Spleen (tissue), 11 donors: ENCODE results near the gene UCK2. TPM values are rescaled to one million over a fixed set of nuclear protein-coding genes. Genes with fewer than 3 reads are reported as not detected.

Experiments
- DNase-seq: peaks from one replicate; pipeline ENCODE4 v3.0.0-alpha.2; 2020
- H3K27ac ChIP-seq, 8 donors: fragments of 200-600 bp; sonication (generic) in 7 of 8; 1 replicate in 4 of 8; 2 replicates in 4 of 8; pipeline versions ENCODE4 v1.5.0 to v1.8.0; 2016 to 2021; ENCODE audit warnings: inconsistent platforms in 4 of 8, mild to moderate bottlenecking in 4 of 8, moderate library complexity in 1 of 8
- H3K27me3 ChIP-seq, 7 donors: fragments of 200-600 bp; sonication (generic) in 6 of 7; replicated peaks in 1 of 7; 1 replicate in 4 of 7; 2 replicates in 3 of 7; pipeline versions ENCODE4 v1.5.0 to v1.8.0; 2016 to 2021; ENCODE audit warnings: inconsistent platforms in 3 of 7, mild to moderate bottlenecking in 1 of 7
- H3K36me3 ChIP-seq, 6 donors: fragments of 200-600 bp; sonication (generic) in 5 of 6; 1 replicate in 4 of 6; 2 replicates in 2 of 6; pipeline versions ENCODE4 v1.5.0 to v1.8.0; 2016 to 2021; ENCODE audit warnings: inconsistent platforms in 2 of 6
- H3K4me1 ChIP-seq, 6 donors: fragments of 200-600 bp; sonication (generic) in 5 of 6; 1 replicate in 3 of 6; 2 replicates in 3 of 6; pipeline versions ENCODE4 v1.5.0 to v1.8.0; 2016 to 2021; ENCODE audit warnings: inconsistent platforms in 3 of 6
- H3K4me3 ChIP-seq, 8 donors: fragments of 200-600 bp; sonication (generic) in 7 of 8; 1 replicate in 4 of 8; 2 replicates in 4 of 8; pipeline versions ENCODE4 v1.5.0 to v1.8.0; 2016 to 2021; ENCODE audit warnings: inconsistent platforms in 4 of 8, mild to moderate bottlenecking in 4 of 8, moderate library complexity in 2 of 8
- H3K9me3 ChIP-seq, 8 donors: fragments of 200-600 bp; sonication (generic) in 7 of 8; 1 replicate in 4 of 8; 2 replicates in 4 of 8; pipeline versions ENCODE4 v1.5.0 to v1.8.0; 2016 to 2021; ENCODE audit warnings: inconsistent platforms in 4 of 8
- POLR2A ChIP-seq, 3 donors: fragments of 450-650 bp; IDR thresholded peaks; one replicate each; pipeline ENCODE4 v1.5.1; 2017; ENCODE audit warnings: antibody characterized with exemption in 3 of 3, mild to moderate bottlenecking in 1 of 3
- POLR2AphosphoS5 ChIP-seq, 3 donors: sonication (generic); formaldehyde crosslinking; IDR thresholded peaks; one replicate each; pipeline ENCODE4 v1.5.1; 2017; ENCODE audit warnings: antibody characterized with exemption in 3 of 3
- WGBS, 5 donors: extraction: QIAGEN DNeasy Blood & Tissue Kit in 3 of 5; methylation state at CpG; one replicate each; pipeline versions ENCODE4 v1.1.5 to v1.1.7; 2013 to 2018; 5-methylcytosine and 5-hydroxymethylcytosine counted together
- intact Hi-C: fragments of 100-400 bp; cut with DNase I; formaldehyde crosslinking; loops from one replicate; pipeline ENCODE4 v1.15.0; 2023; ENCODE audit warnings: low total_unique reads
- polyA plus RNA-seq, 3 donors: library from polyadenylated mRNA; stranded (reverse); fragments of 200-250 nt; gene quantifications; one replicate each; pipeline ENCODE4 v1.2.1, GENCODE V29; 2013
- total RNA-seq, 7 donors: library from RNA; depleted of rRNA in 3 of 7; stranded (reverse); fragments of >200 nt in 3 of 7; fragmentation: NEBNext Ultra II Directional in 4 of 7; extraction: Animal tissue kit (Norgen Biotek cat#: 25700) in 4 of 7; gene quantifications; one replicate each; pipeline versions ENCODE4 v1.1.0 to v1.2.1, GENCODE V29; 2016 to 2021
- TF ChIP-seq, protein P1 (sequence below), 11 experiments: fragments of 200-600 bp in 7 of 11; fragments of 450-650 bp in 4 of 11; sonication (generic) in 4 of 11; IDR thresholded peaks in 8 of 11; conservative IDR thresholded peaks in 3 of 11; 1 replicate in 7 of 11; 2 replicates in 4 of 11; pipeline versions ENCODE4 v1.4.0 to v1.8.0; 2016 to 2021; ENCODE audit warnings: antibody characterized with exemption in 11 of 11, inconsistent platforms in 4 of 11, mild to moderate bottlenecking in 1 of 11
- donor health status: healthy with polysubstance abuse.
- donor health status: DM: no; HTN: no; CAD: no; lungs with moderate emphysema.
- donor health status: DM: no; HTN: no; CAD: no.
- donor health status: Bipolar disorder and iron deficiency.
- donor health status: healthy.
- donor health status: DM: no; HTN: no; CAD: no.
- donor health status: DM: yes; HTN: yes; CAD: no.

The UCK2 gene
- total and polyA plus RNA-seq, 10 donors: 9.8 to 18.3 (median 16.0) TPM

DNA sequence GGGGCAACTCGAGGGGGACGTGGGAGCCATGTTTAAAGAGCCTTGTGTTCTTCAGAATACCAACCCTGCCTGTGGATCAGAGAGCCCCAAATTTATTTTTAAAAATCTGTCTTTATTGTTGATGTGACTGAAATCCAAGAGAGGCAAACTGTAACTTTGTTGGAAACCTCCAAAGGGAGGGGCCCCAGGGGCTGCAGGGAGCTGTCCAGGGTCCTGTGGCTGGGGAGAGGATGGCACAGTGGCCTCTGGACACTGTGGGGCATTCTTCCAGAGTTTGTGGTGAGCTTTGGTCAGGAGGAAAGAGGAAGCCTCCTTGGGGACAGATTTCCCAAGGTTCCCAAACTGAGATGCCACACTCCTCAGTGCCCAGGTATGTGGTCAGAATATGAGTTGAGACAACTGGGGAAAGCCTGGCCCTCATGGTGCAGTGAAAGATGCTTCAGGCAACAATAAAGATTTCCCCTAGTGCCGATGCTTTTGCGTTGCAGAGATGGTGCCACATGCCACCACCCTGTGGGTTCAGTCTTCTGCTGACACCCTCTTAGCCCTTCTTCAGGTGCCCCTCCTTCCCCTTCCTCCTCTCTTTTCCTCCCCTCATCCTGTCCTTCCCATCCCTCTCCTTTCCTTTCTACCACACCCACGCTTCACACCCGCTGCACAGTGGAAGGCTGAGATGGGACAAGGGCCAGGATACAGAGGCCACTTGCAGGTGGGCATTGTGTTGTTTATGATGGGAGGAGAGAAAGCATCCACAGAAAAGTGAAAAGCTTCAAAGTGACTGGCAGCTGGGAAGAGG, 122.1 kb downstream of the UCK2 start:
- H3K36me3 ChIP-seq: no peaks in the 10 kb centered on the region
- intact Hi-C loops: no loop called here
- DNase-seq: no peak
- WGBS, 5 donors: 52 to 63% (median 59%) methylated on average over 6 of the region's 6 CpGs
- no peaks in the 10 kb centered on the region for H3K9me3 ChIP-seq
- no peaks in the 10 kb centered on the region for H3K4me1 ChIP-seq
- H3K27me3 ChIP-seq: peaks cover 0 to 12% (median 0%) of the 10 kb centered on the region in 7 donors
- H3K27ac ChIP-seq: no peak overlapping the region
- TF ChIP-seq POLR2A (IDR thresholded peaks at IDR 0.05) (no peak), POLR2AphosphoS5 (IDR thresholded peaks at IDR 0.05) (no peak)
- TF ChIP-seq, protein P1, sequence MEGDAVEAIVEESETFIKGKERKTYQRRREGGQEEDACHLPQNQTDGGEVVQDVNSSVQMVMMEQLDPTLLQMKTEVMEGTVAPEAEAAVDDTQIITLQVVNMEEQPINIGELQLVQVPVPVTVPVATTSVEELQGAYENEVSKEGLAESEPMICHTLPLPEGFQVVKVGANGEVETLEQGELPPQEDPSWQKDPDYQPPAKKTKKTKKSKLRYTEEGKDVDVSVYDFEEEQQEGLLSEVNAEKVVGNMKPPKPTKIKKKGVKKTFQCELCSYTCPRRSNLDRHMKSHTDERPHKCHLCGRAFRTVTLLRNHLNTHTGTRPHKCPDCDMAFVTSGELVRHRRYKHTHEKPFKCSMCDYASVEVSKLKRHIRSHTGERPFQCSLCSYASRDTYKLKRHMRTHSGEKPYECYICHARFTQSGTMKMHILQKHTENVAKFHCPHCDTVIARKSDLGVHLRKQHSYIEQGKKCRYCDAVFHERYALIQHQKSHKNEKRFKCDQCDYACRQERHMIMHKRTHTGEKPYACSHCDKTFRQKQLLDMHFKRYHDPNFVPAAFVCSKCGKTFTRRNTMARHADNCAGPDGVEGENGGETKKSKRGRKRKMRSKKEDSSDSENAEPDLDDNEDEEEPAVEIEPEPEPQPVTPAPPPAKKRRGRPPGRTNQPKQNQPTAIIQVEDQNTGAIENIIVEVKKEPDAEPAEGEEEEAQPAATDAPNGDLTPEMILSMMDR (IDR thresholded peaks at IDR 0.05 in 8 of 11, conservative IDR thresholded peaks at IDR 0.05 in 3 of 11): no peak
- H3K4me3 ChIP-seq: no peak overlapping the region

DNA sequence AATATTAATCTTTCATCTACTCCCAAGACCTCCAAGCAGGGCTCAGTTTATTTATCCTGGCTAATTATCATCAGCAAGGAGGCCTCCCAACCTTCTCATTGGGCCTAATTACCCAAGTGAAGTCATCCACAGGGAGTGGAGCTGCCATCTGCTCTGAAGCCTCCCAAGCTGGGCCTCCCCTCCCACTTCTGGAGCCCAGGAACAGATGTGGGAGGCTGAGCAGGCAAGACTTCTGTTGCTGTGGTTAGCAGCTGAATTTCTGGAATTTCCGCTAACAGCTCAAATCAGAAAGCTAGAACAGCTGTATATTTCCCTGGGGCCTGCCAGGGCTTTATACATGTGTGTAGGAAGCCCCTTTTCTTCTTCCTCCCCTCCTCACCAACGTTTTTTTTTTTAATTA, 127.5 kb downstream of the UCK2 start:
- Histone ChIP-seq H3K36me3 (no peaks in the 10 kb centered on the region), H3K4me1 (no peaks in the 10 kb centered on the region), H3K4me3 (no peak overlapping the region), H3K9me3 (no peaks in the 10 kb centered on the region), H3K27ac (no peak overlapping the region), H3K27me3 (peaks cover 0 to 6% (median 0%) of the 10 kb centered on the region in 7 donors)
- 42 to 59% (median 47%) methylated on average over 2 of the region's 2 CpGs for WGBS, 5 donors
- DNase-seq: no peak
- no peak for TF ChIP-seq POLR2AphosphoS5 (IDR thresholded peaks at IDR 0.05)
- no peak for TF ChIP-seq POLR2A (IDR thresholded peaks at IDR 0.05)
- TF ChIP-seq, protein P1 (IDR thresholded peaks at IDR 0.05 in 8 of 11, conservative IDR thresholded peaks at IDR 0.05 in 3 of 11): no peak
- intact Hi-C loops: no loop called here

DNA sequence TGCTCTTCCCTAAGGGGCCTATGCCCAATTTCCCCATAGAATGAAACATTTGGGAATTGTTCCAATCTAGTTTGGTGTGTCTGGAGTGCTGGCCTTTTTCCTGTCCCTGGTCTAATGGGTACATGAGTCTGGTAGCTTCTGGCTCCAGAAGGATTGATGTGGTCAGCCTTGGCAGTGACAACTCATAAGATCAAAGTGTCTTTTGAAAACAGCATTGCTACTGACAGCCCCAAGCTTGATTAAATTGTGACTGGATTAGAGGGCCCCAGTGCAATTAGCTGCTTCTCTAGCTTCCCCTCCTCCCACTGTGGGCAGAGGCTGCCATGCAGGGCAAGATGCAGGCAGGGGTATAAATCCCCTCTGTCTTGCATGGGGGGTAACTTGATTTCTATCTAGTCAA, 130.9 kb downstream of the UCK2 start:
- Histone ChIP-seq H3K36me3 (no peaks in the 10 kb centered on the region), H3K4me3 (no peak overlapping the region), H3K4me1 (no peaks in the 10 kb centered on the region), H3K27ac (no peak overlapping the region), H3K27me3 (peaks cover 0 to 5% (median 0%) of the 10 kb centered on the region in 7 donors), H3K9me3 (peaks cover 0 to 9% (median 0%) of the 10 kb centered on the region in 8 donors)
- DNase-seq: no peak
- intact Hi-C loops: no loop called here
- TF ChIP-seq POLR2A (IDR thresholded peaks at IDR 0.05) (no peak), POLR2AphosphoS5 (IDR thresholded peaks at IDR 0.05) (no peak)
- TF ChIP-seq, protein P1 (IDR thresholded peaks at IDR 0.05 in 8 of 11, conservative IDR thresholded peaks at IDR 0.05 in 3 of 11): no peak

DNA sequence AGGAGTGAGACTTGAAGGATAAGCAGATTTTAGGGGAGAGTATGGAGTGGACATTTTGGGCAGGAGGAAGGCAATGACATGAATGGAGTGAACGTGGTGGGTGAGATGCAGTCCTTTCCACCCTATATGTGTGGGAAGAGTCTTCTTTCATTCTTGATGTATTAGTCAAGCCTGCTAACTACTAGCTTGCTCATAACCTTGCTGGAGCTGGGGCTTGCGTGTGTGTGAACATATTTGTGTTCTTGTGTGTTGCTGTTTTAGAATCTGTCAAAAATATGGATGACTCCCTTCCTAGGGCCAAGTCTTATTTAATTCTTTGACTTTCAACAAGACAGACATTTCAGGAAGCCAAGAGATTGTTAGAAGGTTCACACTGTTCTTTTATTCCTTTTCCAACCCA, 132.7 kb downstream of the UCK2 start:
- H3K4me1 ChIP-seq: no peaks in the 10 kb centered on the region

More for the DNA sequence above, 132.7 kb downstream of the UCK2 start:
- intact Hi-C loops: no loop called here
- WGBS, 5 donors: 76 to 82% (median 78%) methylated on average over 2 of the region's 2 CpGs
- H3K9me3 ChIP-seq: peaks cover 0 to 9% (median 0%) of the 10 kb centered on the region in 8 donors
- no peak for DNase-seq
- no peak overlapping the region for H3K4me3 ChIP-seq
- no peaks in the 10 kb centered on the region for H3K36me3 ChIP-seq
- no peak for TF ChIP-seq POLR2AphosphoS5 (IDR thresholded peaks at IDR 0.05)
- TF ChIP-seq, protein P1 (IDR thresholded peaks at IDR 0.05 in 8 of 11, conservative IDR thresholded peaks at IDR 0.05 in 3 of 11): no peak
- no peak for TF ChIP-seq POLR2A (IDR thresholded peaks at IDR 0.05)
- H3K27ac ChIP-seq: no peak overlapping the region
- no peaks in the 10 kb centered on the region for H3K27me3 ChIP-seq
